MM.1S (cell line): ENCODE results near the gene FGF21.

ENCODE experiments used
- CTCF ChIP-seq: fragments of 300-600 bp; sonication (generic); IDR thresholded peaks from 2 replicates; pipeline ENCODE4 v1.5.1; 2016; ENCODE audit warnings: antibody characterized with exemption, low read length, mixed read lengths
- EZH2 ChIP-seq: fragments of 300-600 bp; sonication (generic); optimal IDR thresholded peaks from 2 replicates; pipeline ENCODE3; 2017; ENCODE audit warnings: low read depth, mild to moderate bottlenecking, antibody characterized with exemption, low read length, mixed read lengths
- EZH2phosphoT487 ChIP-seq: fragments of 300-600 bp; sonication (generic); IDR thresholded peaks from 2 replicates; pipeline ENCODE4 v1.6.1; 2018; ENCODE audit warnings: antibody characterized with exemption, low read length

- TF ChIP-seq CTCF (no peak), EZH2 (no peak), EZH2phosphoT487 (no peak)
Observed at GRCh38 chr19:48715681-48716171, 39.6 kb upstream of the FGF21 start.
